CD4-positive, alpha-beta T cell treated with Interleukin-17A for 4 hours (primary cell): Measurements from ENCODE around the gene CD63.

Source experiments
- DNase-seq: peaks from one replicate; pipeline ENCODE4 v3.0.0-alpha.2; 2020; ENCODE audit warnings: mixed read lengths

Gene CD63

GRCh38 chr12:55720071-55720564, 8.7 kb downstream of the CD63 start, which contains the start of gene RDH5:
Gene RDH5, plus strand, starts transcription at chr12:55720393. Its CDS starts 792 bp downstream, at chr12:55721185.
- no peak for DNase-seq

GRCh38 chr12:55719371-55719770, 9.4 kb downstream of the CD63 start:
- no peak for DNase-seq

- DNase-seq: no peak
Observed at GRCh38 chr12:55718624-55719275, 10.1 kb downstream of the CD63 start.

- DNase-seq: no peak
Observed at GRCh38 chr12:55718015-55718414, 10.8 kb downstream of the CD63 start.

GRCh38 chr12:55717011-55718007, 11.5 kb downstream of the CD63 start:
- DNase-seq: peak; percentile 38

GRCh38 chr12:55716582-55716957, 12.2 kb downstream of the CD63 start:
- no peak for DNase-seq

- peak; percentile 93 for DNase-seq
Observed at GRCh38 chr12:55715833-55716581, 12.8 kb downstream of the CD63 start, which contains the start of gene BLOC1S1. Gene BLOC1S1, plus strand, starts transcription at chr12:55716046. Its CDS starts 6 bp downstream, at chr12:55716052.

- DNase-seq: no peak
Observed at GRCh38 chr12:55715169-55715764, 13.5 kb downstream of the CD63 start.

- no peak for DNase-seq
Observed at GRCh38 chr12:55713721-55714120, 15.1 kb downstream of the CD63 start.

- no peak for DNase-seq
Observed at GRCh38 chr12:55712700-55713415, 16.0 kb downstream of the CD63 start.

- no peak for DNase-seq
Observed at GRCh38 chr12:55711786-55712553, 16.8 kb downstream of the CD63 start.

- DNase-seq: no peak
Observed at GRCh38 chr12:55708695-55709233, 20.0 kb downstream of the CD63 start.

GRCh38 chr12:55707841-55708694, 20.7 kb downstream of the CD63 start, which contains the start of gene ITGA7:
Gene ITGA7, minus strand, starts transcription at chr12:55707904. Its CDS starts 222 bp downstream, at chr12:55707682.
- DNase-seq: peak; percentile 83

- DNase-seq: peak; percentile 41
Observed at GRCh38 chr12:55707219-55707671, 21.6 kb downstream of the CD63 start.

- DNase-seq: no peak
Observed at GRCh38 chr12:55706568-55707218, 22.1 kb downstream of the CD63 start.

GRCh38 chr12:55705782-55706402, 22.9 kb downstream of the CD63 start:
- peak; percentile 23 for DNase-seq

GRCh38 chr12:55704824-55705718, 23.7 kb downstream of the CD63 start:
- no peak for DNase-seq
